HG02678 (cell line): ENCODE data around the gene NAA80.

Experiments
- ATAC-seq: cut with Tn5 transposase; IDR thresholded peaks from one replicate; pipeline ENCODE4 v1.9.1; 2021; ENCODE audit warnings: mild to moderate bottlenecking, moderate library complexity; ENCODE audit not compliant: unreplicated experiment

The NAA80 gene

DNA sequence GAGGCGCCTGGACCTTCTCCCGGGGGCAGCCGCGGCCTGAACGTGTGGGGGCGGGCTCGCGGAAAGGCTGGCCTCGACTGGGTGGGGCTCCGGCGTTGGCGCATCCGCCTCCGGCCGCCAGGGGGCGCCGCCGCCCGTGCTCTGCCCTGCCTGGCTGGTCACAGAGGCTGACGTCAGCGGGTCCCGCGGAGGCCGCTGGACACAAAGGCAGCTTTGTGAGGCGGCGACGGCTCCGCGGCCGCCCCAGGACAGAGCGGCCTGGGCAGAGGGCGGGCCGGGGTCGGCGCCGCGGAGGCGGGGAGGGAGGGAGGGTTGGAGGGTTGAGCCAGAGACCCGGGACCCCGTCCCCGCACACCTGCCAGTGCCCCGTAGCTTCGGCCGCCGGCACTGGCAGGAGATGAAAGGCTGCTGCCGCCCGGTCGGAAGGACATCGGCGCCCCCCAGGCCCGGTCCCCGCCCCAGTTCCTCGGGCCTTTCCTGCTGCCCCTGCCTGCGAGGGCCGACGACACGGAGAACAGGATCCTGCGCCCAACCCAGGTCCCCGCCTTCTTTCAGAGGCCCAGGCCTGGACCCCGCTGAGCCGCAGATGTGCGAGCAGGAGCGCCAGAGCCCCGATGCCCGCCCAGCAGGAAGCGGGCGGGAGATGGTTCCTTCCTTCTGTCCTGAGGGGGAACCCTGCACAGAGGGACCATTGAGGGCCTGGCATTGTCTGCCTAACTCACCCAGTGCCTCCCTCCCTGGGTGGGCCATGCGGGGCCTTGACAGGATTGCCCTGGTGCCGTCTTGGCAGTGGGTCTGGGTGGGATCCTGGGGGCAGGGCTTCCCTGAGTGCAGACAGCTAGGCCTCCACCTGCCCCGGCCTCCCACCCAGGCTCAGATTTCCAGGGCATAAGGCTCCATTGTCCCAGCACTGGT, 38.9 kb downstream of the NAA80 start:
- ATAC-seq, result peak; percentile 90

DNA sequence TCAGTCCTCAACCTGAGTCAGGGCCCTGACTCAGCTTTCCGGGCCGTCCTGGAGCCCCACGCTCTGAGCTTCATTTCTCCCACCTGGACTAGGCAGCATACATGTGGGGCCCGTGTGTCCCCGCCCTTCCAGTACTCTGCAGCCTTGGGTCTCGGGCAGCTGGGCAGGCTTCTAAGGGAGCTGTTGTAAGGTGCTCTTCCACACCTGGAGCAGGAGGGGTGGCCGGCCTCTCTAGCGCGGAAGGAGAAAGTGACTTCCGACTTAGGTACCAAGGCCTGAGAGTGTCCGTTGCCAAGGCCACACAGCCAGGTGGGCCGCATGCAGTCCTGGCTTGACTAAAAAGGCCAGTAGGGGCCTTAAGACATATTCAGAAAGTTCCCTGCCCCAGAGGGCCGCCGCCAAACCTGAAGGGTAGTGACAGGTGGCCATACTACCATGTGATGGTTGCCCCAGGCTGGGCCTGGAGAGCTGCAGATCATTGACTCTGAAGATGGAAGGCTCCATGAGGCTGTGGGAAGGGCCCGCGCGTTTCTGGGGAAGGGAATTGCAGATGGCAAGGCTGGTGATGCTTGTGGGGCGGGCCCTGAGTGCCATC, 39.7 kb downstream of the NAA80 start:
- ATAC-seq, result peak; percentile 15

DNA sequence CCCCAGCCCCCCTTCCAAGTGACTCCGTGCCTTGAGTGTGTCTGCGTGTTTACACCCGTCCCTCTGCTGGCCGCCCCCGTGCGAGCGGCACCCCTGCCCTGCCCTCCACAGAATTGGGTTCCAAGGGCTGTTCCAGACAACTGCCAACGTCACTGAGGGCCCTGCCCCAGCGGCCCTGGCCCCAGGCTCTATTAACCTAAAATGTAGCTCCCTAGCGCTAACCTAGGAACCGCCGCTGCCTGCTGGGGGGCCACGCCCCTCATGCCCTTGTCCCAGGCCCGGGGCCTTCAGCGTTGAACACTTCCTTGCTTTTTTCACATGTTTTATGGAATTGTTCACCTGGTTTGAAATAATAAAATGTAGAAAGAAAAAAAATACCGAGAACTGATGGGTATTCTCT, 40.2 kb downstream of the NAA80 start:
- ATAC-seq, result no peak

DNA sequence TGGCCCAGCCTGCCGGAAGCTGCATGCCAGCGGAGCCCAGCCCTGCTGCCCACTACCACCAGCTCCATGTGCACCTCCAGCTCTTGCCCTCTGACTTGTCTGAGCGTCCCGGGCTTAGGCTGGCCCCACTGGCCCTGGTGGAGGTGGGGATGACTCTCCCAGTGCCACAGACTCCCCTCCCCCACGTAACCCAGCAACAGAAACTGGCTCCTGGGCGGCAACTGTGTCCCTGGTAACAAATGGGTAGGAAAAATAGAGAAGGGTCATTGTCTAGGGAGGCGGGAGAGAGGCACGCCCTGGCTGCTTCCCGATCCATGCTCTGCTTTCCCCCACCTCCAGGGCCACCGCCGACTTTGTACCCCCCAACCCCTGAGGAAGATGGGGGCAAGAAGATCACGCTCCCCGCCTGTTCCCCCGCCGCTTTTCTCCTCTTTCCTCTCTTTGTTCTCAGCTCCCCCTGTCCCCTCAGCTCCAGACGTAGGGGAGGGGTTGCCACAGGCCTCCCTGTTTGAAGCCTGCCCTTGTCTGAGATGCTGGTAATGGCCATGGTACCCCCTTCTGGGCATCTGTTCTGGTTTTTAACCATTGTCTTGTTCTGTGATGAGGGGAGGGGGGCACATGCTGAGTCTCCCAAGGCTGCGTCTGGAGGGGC, 41.0 kb downstream of the NAA80 start:
- no peak for ATAC-seq

DNA sequence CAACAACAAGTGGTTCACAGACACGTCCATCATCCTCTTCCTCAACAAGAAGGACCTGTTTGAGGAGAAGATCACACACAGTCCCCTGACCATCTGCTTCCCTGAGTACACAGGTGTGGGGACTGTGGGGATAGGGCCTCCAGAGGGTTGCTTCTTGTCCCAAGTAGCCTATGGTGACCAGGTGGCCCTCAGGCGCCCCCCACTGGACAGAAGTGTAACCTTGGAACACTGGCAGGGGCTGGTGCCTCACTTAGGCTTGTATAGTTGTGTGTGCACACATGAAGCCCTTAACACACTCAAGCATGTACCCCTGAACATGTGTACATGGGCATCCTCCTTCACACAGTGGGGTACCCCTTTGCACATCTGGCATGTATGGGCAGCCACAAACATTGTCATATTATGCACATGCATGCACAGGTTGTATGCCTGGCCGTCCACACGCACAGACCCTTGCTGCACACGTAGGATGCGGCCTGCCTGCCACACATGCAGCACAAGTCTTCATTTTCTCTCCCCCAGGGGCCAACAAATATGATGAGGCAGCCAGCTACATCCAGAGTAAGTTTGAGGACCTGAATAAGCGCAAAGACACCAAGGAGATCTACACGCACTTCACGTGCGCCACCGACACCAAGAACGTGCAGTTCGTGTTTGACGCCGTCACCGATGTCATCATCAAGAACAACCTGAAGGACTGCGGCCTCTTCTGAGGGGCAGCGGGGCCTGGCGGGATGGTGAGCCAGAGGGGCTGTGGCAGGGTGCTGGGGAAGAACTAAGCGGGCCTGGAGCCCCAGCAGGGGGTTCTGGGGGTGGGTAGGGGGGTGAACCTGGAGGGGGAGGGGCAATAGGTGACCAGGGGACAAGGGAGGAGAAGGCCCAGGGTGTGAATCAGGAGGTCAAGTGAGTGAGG, 42.0 kb downstream of the NAA80 start:
- ATAC-seq, result no peak

GRCh38 chr3:50255251-50255615, 44.0 kb downstream of the NAA80 start:
- no peak for ATAC-seq

GRCh38 chr3:50254577-50255250, 44.5 kb downstream of the NAA80 start:
- ATAC-seq, result no peak

DNA sequence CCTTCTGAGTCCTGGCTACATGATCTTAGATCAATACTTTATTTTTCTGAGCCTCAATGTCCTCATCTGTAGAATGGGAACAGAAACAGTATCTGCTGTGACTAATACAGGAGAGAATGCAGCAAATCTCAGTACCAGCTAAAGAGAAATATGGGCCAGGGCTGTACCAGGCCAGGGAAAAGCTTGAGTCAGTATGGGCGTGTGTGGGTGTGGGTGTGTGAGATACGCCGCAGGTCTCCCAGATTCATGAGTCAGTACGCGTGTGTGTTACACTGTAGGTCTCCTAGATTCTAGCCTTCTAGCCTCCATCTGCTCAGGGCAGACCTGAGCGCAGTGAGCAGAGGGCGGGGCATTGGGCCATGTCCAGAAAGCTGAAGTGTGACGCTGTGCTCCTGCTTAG, 48.0 kb downstream of the NAA80 start:
- no peak for ATAC-seq

GRCh38 chr3:50250514-50250913, 48.7 kb downstream of the NAA80 start:
- no peak for ATAC-seq

- no peak for ATAC-seq
These were observed 49.7 kb downstream of the NAA80 start for GRCh38 chr3:50249457-50249856.

GRCh38 chr3:50248387-50248786, 50.8 kb downstream of the NAA80 start:
- ATAC-seq, result no peak

DNA sequence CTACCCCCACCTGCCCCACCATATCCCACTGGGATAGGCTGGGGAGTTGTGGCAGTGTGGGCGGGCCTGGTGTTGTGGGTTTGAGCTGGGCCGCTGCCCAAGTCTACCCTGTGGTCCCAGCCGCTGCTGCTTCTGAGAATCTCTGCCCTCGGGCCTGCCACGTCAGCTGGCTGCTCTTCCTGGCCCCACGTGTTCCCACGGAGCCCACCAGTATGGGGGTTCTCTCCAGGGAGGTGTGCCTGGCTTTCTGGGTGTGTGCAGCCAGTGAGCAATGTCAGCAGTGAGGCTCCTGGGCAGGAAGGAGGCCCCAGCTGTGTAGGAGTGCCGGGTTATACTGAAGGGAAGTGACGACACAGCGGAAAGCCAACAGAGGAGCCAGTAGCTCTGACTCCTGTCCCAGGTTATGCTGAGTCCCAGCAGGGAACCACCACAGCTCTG, 52.7 kb downstream of the NAA80 start:
- peak; percentile 62 for ATAC-seq
